Measurements from ENCODE around the gene AGBL4.

The AGBL4 gene

DNA sequence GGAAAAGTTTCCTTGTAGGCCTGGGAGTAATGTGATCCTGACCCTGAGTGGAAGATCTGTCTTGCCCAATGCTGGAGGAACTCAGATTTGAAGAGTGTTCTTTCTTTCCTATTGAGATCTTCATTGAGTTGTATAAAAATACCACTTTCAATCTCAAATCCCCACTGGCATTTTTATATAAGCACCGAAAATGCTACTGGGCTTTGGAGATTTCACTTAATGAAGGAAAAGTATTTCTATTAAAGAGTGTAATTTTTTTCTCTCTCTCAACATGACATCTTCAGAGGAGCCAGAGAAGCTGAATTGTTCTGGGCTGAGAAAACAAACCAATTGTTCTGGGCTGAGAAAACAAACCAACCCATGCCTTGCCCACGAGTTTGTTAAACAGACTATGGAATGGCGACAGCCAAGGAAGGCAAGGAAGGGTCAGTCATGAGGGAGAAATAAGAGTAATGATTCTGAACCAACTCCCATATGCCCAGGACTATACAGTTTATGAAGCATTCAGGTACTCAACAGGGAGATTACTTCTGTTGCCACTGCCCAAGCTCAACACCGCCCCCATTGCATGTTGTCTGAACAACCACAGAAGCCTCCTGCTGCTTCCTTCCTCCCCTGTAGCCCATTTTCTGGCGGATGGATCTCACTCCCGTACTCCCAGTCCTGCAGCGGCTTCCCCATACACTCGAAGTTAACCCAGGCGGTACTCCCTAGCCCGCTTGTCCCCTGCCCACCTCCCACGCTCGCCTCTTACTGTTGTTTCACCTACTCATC, 1350.2 kb downstream of the AGBL4 start:
- TF ChIP-seq, protein P1, sequence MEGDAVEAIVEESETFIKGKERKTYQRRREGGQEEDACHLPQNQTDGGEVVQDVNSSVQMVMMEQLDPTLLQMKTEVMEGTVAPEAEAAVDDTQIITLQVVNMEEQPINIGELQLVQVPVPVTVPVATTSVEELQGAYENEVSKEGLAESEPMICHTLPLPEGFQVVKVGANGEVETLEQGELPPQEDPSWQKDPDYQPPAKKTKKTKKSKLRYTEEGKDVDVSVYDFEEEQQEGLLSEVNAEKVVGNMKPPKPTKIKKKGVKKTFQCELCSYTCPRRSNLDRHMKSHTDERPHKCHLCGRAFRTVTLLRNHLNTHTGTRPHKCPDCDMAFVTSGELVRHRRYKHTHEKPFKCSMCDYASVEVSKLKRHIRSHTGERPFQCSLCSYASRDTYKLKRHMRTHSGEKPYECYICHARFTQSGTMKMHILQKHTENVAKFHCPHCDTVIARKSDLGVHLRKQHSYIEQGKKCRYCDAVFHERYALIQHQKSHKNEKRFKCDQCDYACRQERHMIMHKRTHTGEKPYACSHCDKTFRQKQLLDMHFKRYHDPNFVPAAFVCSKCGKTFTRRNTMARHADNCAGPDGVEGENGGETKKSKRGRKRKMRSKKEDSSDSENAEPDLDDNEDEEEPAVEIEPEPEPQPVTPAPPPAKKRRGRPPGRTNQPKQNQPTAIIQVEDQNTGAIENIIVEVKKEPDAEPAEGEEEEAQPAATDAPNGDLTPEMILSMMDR (IDR thresholded peaks at IDR 0.05; ENCODE audit: unreplicated experiment in 3 of 3) = peak in 2 of 3 experiments; percentile 13 to 24
- no peak overlapping the region for H3K4me3 Mint-ChIP-seq
- no peaks in the 10 kb centered on the region for H3K9me3 Mint-ChIP-seq
- H3K36me3 Mint-ChIP-seq (ENCODE audit: low read depth) = no peaks in the 10 kb centered on the region
- peaks cover 49% of the 10 kb centered on the region for H3K27me3 Mint-ChIP-seq (ENCODE audit: low read depth)
- H3K27ac Mint-ChIP-seq = no peak overlapping the region
- peaks cover 6% of the 10 kb centered on the region for H3K4me1 Mint-ChIP-seq

DNA sequence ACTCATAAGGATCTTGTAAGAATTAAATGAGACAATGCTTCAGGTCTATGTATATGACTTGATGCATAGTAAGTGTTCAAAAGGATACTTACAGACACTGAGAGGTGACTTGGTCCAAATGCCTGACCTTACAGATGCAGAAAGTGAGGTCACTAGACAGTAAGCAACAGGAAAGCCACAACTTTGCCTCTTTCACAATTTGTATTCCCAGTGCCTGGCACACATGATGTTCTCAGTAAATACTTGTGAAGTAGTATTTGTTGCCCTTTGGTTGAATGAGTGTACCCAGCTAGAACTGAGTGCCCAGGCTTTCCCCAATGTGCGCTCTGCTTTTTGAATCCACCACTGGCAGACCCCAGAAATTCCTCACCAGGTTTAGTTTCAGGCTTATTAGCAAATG, 1352.2 kb downstream of the AGBL4 start:
- Mint-ChIP-seq H3K27me3 (ENCODE audit: low read depth) (peaks cover 55% of the 10 kb centered on the region), H3K36me3 (ENCODE audit: low read depth) (no peaks in the 10 kb centered on the region), H3K27ac (no peak overlapping the region), H3K4me3 (no peak overlapping the region), H3K4me1 (no peaks in the 10 kb centered on the region), H3K9me3 (no peaks in the 10 kb centered on the region)
- TF ChIP-seq, protein P1 (IDR thresholded peaks at IDR 0.05; ENCODE audit: unreplicated experiment in 3 of 3) = no peak

DNA sequence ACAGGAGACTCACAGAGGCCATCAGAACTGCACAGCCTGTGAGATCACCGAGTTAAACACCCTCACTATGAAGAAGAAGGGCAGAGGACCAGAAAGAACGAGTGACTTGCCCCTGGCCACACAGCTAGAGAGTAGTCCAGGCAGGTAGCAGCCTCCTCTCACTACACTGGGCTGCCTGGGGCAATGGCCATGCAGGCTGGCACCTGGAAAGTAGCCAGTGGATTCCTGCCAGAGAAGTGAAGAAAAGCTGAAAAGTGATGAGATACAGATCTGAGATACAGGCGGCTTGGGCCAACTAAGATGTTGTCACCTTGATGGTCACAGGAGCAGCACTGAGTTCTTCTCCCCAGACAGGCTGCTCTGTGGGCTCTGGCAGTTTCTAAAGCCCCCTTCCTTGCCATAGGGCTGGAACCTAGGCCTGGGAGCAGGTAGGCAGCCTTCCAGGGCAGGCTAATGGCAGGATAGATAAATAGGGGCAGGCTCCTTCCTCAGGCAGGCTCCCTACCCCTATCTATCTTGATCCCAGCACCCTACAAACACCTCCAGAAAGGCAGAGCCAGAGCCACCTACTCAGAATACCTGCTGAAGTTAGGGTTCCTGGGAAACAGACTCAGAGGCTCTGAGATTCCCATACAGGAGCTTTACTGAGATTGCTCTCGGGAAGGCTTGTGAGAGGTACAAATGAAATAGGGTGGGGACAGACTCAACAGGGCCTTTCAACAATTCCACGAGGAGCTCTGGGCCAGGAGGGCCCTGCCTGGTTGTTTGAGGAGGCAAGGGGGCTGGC, 1353.3 kb downstream of the AGBL4 start:
- no peak overlapping the region for H3K4me3 Mint-ChIP-seq
- no peaks in the 10 kb centered on the region for H3K4me1 Mint-ChIP-seq
- H3K9me3 Mint-ChIP-seq = no peaks in the 10 kb centered on the region
- H3K27ac Mint-ChIP-seq = no peak overlapping the region
- H3K36me3 Mint-ChIP-seq (ENCODE audit: low read depth) = no peaks in the 10 kb centered on the region
- TF ChIP-seq, protein P1 (IDR thresholded peaks at IDR 0.05; ENCODE audit: unreplicated experiment in 3 of 3) = no peak
- peaks cover 55% of the 10 kb centered on the region for H3K27me3 Mint-ChIP-seq (ENCODE audit: low read depth)

DNA sequence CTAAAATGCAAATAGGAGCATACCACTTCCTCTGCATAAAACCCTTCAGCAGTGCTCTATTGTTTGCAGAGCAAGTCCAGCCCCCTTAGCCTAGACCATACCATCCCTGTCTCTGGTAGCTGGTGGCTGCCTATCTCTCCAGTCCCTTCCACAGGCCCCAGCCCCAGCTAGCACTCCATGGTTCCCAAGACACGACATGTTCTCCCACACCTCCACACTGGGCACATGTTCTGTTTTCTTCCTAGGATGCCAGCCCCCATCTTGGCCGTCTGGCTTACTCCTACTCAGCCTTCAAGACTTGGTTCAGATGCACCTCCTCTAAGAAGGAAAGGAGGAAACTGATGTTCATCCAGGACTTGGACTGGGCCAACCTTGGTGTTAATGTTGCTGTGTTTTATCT, 1355.4 kb downstream of the AGBL4 start:
- H3K9me3 Mint-ChIP-seq = no peaks in the 10 kb centered on the region
- no peaks in the 10 kb centered on the region for H3K4me1 Mint-ChIP-seq
- H3K27me3 Mint-ChIP-seq (ENCODE audit: low read depth) = peaks cover 42% of the 10 kb centered on the region
- no peak overlapping the region for H3K27ac Mint-ChIP-seq
- H3K4me3 Mint-ChIP-seq = no peak overlapping the region
- TF ChIP-seq, protein P1 (IDR thresholded peaks at IDR 0.05; ENCODE audit: unreplicated experiment in 3 of 3) = no peak
- H3K36me3 Mint-ChIP-seq (ENCODE audit: low read depth) = no peaks in the 10 kb centered on the region

DNA sequence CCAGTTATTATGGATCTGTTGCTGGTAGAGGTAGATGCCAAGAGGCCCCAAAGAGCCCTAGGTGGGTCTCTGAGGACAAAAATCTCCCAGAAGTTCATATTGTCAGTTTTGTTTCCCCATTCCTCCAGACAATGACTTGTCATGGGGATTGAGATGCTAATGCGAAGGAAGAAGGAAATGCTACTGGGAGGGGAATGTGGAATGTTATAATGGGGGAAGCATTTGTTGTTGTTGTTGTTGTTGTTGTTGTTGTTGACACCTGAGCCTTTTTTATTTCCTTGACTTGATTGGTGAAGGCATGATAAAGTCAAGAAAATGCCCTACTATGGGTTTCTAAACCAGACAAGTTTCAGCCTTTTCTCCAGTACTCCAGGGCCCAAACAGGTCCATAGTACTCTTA, 1356.0 kb downstream of the AGBL4 start:
- H3K27me3 Mint-ChIP-seq (ENCODE audit: low read depth) = peaks cover 42% of the 10 kb centered on the region

More for the DNA sequence above, 1356.0 kb downstream of the AGBL4 start:
- H3K4me3 Mint-ChIP-seq = no peak overlapping the region
- no peaks in the 10 kb centered on the region for H3K9me3 Mint-ChIP-seq
- H3K36me3 Mint-ChIP-seq (ENCODE audit: low read depth) = no peaks in the 10 kb centered on the region
- no peak overlapping the region for H3K27ac Mint-ChIP-seq
- TF ChIP-seq, protein P1 (IDR thresholded peaks at IDR 0.05; ENCODE audit: unreplicated experiment in 3 of 3) = no peak
- H3K4me1 Mint-ChIP-seq = no peaks in the 10 kb centered on the region

Data from nephron (organoid).